ENCODE measurements around the gene HNRNPM. TPM values are rescaled to one million over a fixed set of nuclear protein-coding genes. Genes with fewer than 3 reads are reported as not detected.
A peak's percentile ranks its signal among the peaks of the same experiment; 100 is the strongest.

HNRNPM gene
- total RNA-seq, 5 donors from 2014 or later (not counting 1 experiment from before 2014, with no cell fraction given) = 200 to 272 (median 213) TPM

- Histone ChIP-seq H3K4me1 (ENCODE audit: control insufficient read depth in 1 of 2, extremely low read depth in 1 of 2, insufficient read depth in 2 of 2, low read length in 2 of 2) (peaks cover 22 to 60% of the 10 kb centered on the region in 2 experiments), H3K27me3 (replicated peaks in 1 of 2; ENCODE audit: control insufficient read depth in 2 of 2, extremely low read depth in 1 of 2, insufficient read depth in 2 of 2, low read length in 1 of 2) (no peaks in the 10 kb centered on the region), H3K4me3 (ENCODE audit: control insufficient read depth in 1 of 2, extremely low read depth in 1 of 2, low read length in 1 of 2) (no peak overlapping the region), H3K27ac (ENCODE audit: low read length) (no peak overlapping the region), H3K9me3 (no peaks in the 10 kb centered on the region), H3K36me3 (ENCODE audit: control insufficient read depth in 2 of 2, extremely low read depth in 1 of 2, insufficient read depth in 1 of 2, low read length in 1 of 2) (peaks cover 0 to 41% of the 10 kb centered on the region in 2 donors)
- peaks cover 83 to 95% (median 93%) of the 10 kb centered on the region in 3 donors for H3K4me1 Mint-ChIP-seq
- WGBS (ENCODE audit: insufficient coverage) = no CpG with 5 or more reads among the region's 1 CpG
- no peak overlapping the region for H3K27ac Mint-ChIP-seq
- peaks cover 26% of the 10 kb centered on the region for H3K36me3 Mint-ChIP-seq
- DNase-seq = no peak
- ATAC-seq (replicated peaks in 1 of 4) = no peak
- no peaks in the 10 kb centered on the region for H3K9me3 Mint-ChIP-seq
- peak overlapping the region in 1 of 3 donors; percentile 51 for H3K4me3 Mint-ChIP-seq
- ChIA-PET POLR2A (interaction anchor here (0.6 to 0.7 kb wide), 2 partner anchors 11 to 22 kb away, joined by 7 to 12 read pairs; no protein-coding TSS in a partner anchor), CTCF (no interaction called here)
- no peaks in the 10 kb centered on the region for H3K27me3 Mint-ChIP-seq
These were observed 9.4 kb downstream of the HNRNPM start for GRCh38 chr19:8454218-8454617.

GRCh38 chr19:8455018-8455417 lies 10.2 kb downstream of the HNRNPM start:
- Histone ChIP-seq H3K27me3 (replicated peaks in 1 of 2; ENCODE audit: control insufficient read depth in 2 of 2, extremely low read depth in 1 of 2, insufficient read depth in 2 of 2, low read length in 1 of 2) (no peaks in the 10 kb centered on the region), H3K4me3 (ENCODE audit: control insufficient read depth in 1 of 2, extremely low read depth in 1 of 2, low read length in 1 of 2) (no peak overlapping the region), H3K9me3 (no peaks in the 10 kb centered on the region), H3K4me1 (ENCODE audit: control insufficient read depth in 1 of 2, extremely low read depth in 1 of 2, insufficient read depth in 2 of 2, low read length in 2 of 2) (peaks cover 17 to 54% of the 10 kb centered on the region in 2 experiments), H3K27ac (ENCODE audit: low read length) (no peak overlapping the region), H3K36me3 (ENCODE audit: control insufficient read depth in 2 of 2, extremely low read depth in 1 of 2, insufficient read depth in 1 of 2, low read length in 1 of 2) (peaks cover 0 to 47% of the 10 kb centered on the region in 2 donors)
- POLR2A ChIA-PET = interaction anchor here (0.6 to 0.7 kb wide), 2 partner anchors 10 to 21 kb away, joined by 7 to 12 read pairs; no protein-coding TSS in a partner anchor
- Mint-ChIP-seq H3K4me1 (peaks cover 84 to 98% (median 94%) of the 10 kb centered on the region in 3 donors), H3K4me3 (peak overlapping the region in 1 of 3 donors; percentile 51), H3K27me3 (no peaks in the 10 kb centered on the region), H3K36me3 (peaks cover 30% of the 10 kb centered on the region), H3K9me3 (no peaks in the 10 kb centered on the region), H3K27ac (no peak overlapping the region)
- no CpG with 5 or more reads among the region's 5 CpGs for WGBS (ENCODE audit: insufficient coverage)
- DNase-seq = no peak
- CTCF ChIA-PET = interaction anchor here in 1 of 2 donors (0.5 kb wide), 1 partner anchor 101 kb away, joined by 3 read pairs; no protein-coding TSS in a partner anchor
- ATAC-seq (replicated peaks in 1 of 4) = no peak

GRCh38 chr19:8456064-8456463 lies 11.3 kb downstream of the HNRNPM start:
- H3K27ac Mint-ChIP-seq = no peak overlapping the region

GRCh38 chr19:8457209-8457608 lies 12.4 kb downstream of the HNRNPM start:
- peaks cover 84 to 97% (median 97%) of the 10 kb centered on the region in 3 donors for H3K4me1 Mint-ChIP-seq
- Histone ChIP-seq H3K4me1 (ENCODE audit: control insufficient read depth in 1 of 2, extremely low read depth in 1 of 2, insufficient read depth in 2 of 2, low read length in 2 of 2) (peaks cover 8 to 39% of the 10 kb centered on the region in 2 experiments), H3K4me3 (ENCODE audit: control insufficient read depth in 1 of 2, extremely low read depth in 1 of 2, low read length in 1 of 2) (no peak overlapping the region), H3K9me3 (no peaks in the 10 kb centered on the region), H3K36me3 (ENCODE audit: control insufficient read depth in 2 of 2, extremely low read depth in 1 of 2, insufficient read depth in 1 of 2, low read length in 1 of 2) (peaks cover 2 to 53% of the 10 kb centered on the region in 2 donors), H3K27me3 (replicated peaks in 1 of 2; ENCODE audit: control insufficient read depth in 2 of 2, extremely low read depth in 1 of 2, insufficient read depth in 2 of 2, low read length in 1 of 2) (no peaks in the 10 kb centered on the region), H3K27ac (ENCODE audit: low read length) (no peak overlapping the region)
- 80% methylated on average over 1 of the region's 3 CpGs for WGBS (ENCODE audit: insufficient coverage)
- POLR2A ChIA-PET = interaction anchor here in 1 of 2 donors (0.6 kb wide), 1 partner anchor 36 kb away, joined by 3 read pairs; no protein-coding TSS in a partner anchor
- DNase-seq (no peak), ATAC-seq (replicated peaks in 1 of 4) (no peak)
- CTCF ChIA-PET = interaction anchor here in 1 of 2 donors (0.8 to 1.0 kb wide), 2 partner anchors 30 to 44 kb away, joined by 3 read pairs; partner anchors contain the start of gene MARCHF2
- H3K4me3 Mint-ChIP-seq = no peak overlapping the region
- no peak overlapping the region for H3K27ac Mint-ChIP-seq
- H3K27me3 Mint-ChIP-seq = no peaks in the 10 kb centered on the region
- peaks cover 30% of the 10 kb centered on the region for H3K36me3 Mint-ChIP-seq
- H3K9me3 Mint-ChIP-seq = no peaks in the 10 kb centered on the region

More at GRCh38 chr19:8456064-8456463, 11.3 kb downstream of the HNRNPM start:
- Histone ChIP-seq H3K4me1 (ENCODE audit: control insufficient read depth in 1 of 2, extremely low read depth in 1 of 2, insufficient read depth in 2 of 2, low read length in 2 of 2) (peaks cover 15 to 45% of the 10 kb centered on the region in 2 experiments), H3K27ac (ENCODE audit: low read length) (no peak overlapping the region), H3K27me3 (replicated peaks in 1 of 2; ENCODE audit: control insufficient read depth in 2 of 2, extremely low read depth in 1 of 2, insufficient read depth in 2 of 2, low read length in 1 of 2) (no peaks in the 10 kb centered on the region), H3K36me3 (ENCODE audit: control insufficient read depth in 2 of 2, extremely low read depth in 1 of 2, insufficient read depth in 1 of 2, low read length in 1 of 2) (peaks cover 0 to 49% of the 10 kb centered on the region in 2 donors), H3K9me3 (no peaks in the 10 kb centered on the region), H3K4me3 (ENCODE audit: control insufficient read depth in 1 of 2, extremely low read depth in 1 of 2, low read length in 1 of 2) (no peak overlapping the region)
- ChIA-PET CTCF (interaction anchor here (0.5 to 1.3 kb wide), 2 partner anchors 12 to 104 kb away, joined by 3 to 7 read pairs; partner anchors contain the start of gene HNRNPM (in 1 of the 2)), POLR2A (interaction anchor here (0.6 to 1.1 kb wide), 5 partner anchors 9 to 1825 kb away, joined by 3 to 6 read pairs (median 4); no protein-coding TSS in a partner anchor)
- Mint-ChIP-seq H3K27me3 (no peaks in the 10 kb centered on the region), H3K36me3 (peaks cover 33% of the 10 kb centered on the region), H3K9me3 (no peaks in the 10 kb centered on the region), H3K4me3 (no peak overlapping the region), H3K4me1 (peaks cover 88 to 99% (median 97%) of the 10 kb centered on the region in 3 donors)
- 89% methylated on average over 5 of the region's 7 CpGs for WGBS (ENCODE audit: insufficient coverage)
- ATAC-seq (replicated peaks in 1 of 4) (peak in 1 of 4 experiments; percentile 29), DNase-seq (no peak)

- H3K4me3 Mint-ChIP-seq = no peak overlapping the region
- DNase-seq = no peak
- H3K36me3 ChIP-seq (ENCODE audit: control insufficient read depth in 2 of 2, extremely low read depth in 1 of 2, insufficient read depth in 1 of 2, low read length in 1 of 2) = peaks cover 2 to 53% of the 10 kb centered on the region in 2 donors
These were observed 13.1 kb downstream of the HNRNPM start for GRCh38 chr19:8457827-8458226.

GRCh38 chr19:8458380-8458779 lies 13.6 kb downstream of the HNRNPM start:
- CTCF ChIA-PET = no interaction called here
- POLR2A ChIA-PET = no interaction called here
- Histone ChIP-seq H3K9me3 (no peaks in the 10 kb centered on the region), H3K4me3 (ENCODE audit: control insufficient read depth in 1 of 2, extremely low read depth in 1 of 2, low read length in 1 of 2) (no peak overlapping the region), H3K36me3 (ENCODE audit: control insufficient read depth in 2 of 2, extremely low read depth in 1 of 2, insufficient read depth in 1 of 2, low read length in 1 of 2) (peaks cover 6 to 55% of the 10 kb centered on the region in 2 donors), H3K27ac (ENCODE audit: low read length) (no peak overlapping the region), H3K4me1 (ENCODE audit: control insufficient read depth in 1 of 2, extremely low read depth in 1 of 2, insufficient read depth in 2 of 2, low read length in 2 of 2) (peaks cover 2 to 28% of the 10 kb centered on the region in 2 experiments), H3K27me3 (replicated peaks in 1 of 2; ENCODE audit: control insufficient read depth in 2 of 2, extremely low read depth in 1 of 2, insufficient read depth in 2 of 2, low read length in 1 of 2) (no peaks in the 10 kb centered on the region)
- H3K4me1 Mint-ChIP-seq = peaks cover 83 to 95% (median 91%) of the 10 kb centered on the region in 3 donors
- H3K9me3 Mint-ChIP-seq = no peaks in the 10 kb centered on the region
- no peak overlapping the region for H3K4me3 Mint-ChIP-seq
- H3K27ac Mint-ChIP-seq = peak overlapping the region in 1 of 2 donors; percentile 17
- no peaks in the 10 kb centered on the region for H3K27me3 Mint-ChIP-seq
- no peak for DNase-seq
- no peak for ATAC-seq (replicated peaks in 1 of 4)
- WGBS (ENCODE audit: insufficient coverage) = 81% methylated on average over 3 of the region's 5 CpGs
- peaks cover 36% of the 10 kb centered on the region for H3K36me3 Mint-ChIP-seq

More at GRCh38 chr19:8457827-8458226, 13.1 kb downstream of the HNRNPM start:
- no peak overlapping the region for H3K4me3 ChIP-seq (ENCODE audit: control insufficient read depth in 1 of 2, extremely low read depth in 1 of 2, low read length in 1 of 2)
- no peak for ATAC-seq (replicated peaks in 1 of 4)
- POLR2A ChIA-PET = no interaction called here
- no peak overlapping the region for H3K27ac Mint-ChIP-seq
- no peaks in the 10 kb centered on the region for H3K9me3 ChIP-seq
- H3K27ac ChIP-seq (ENCODE audit: low read length) = no peak overlapping the region
- H3K9me3 Mint-ChIP-seq = no peaks in the 10 kb centered on the region
- peaks cover 32% of the 10 kb centered on the region for H3K36me3 Mint-ChIP-seq
- WGBS (ENCODE audit: insufficient coverage) = no CpG with 5 or more reads among the region's 1 CpG
- peaks cover 86 to 97% (median 95%) of the 10 kb centered on the region in 3 donors for H3K4me1 Mint-ChIP-seq
- H3K4me1 ChIP-seq (ENCODE audit: control insufficient read depth in 1 of 2, extremely low read depth in 1 of 2, insufficient read depth in 2 of 2, low read length in 2 of 2) = peaks cover 2 to 33% of the 10 kb centered on the region in 2 experiments
- CTCF ChIA-PET = interaction anchor here (0.5 to 0.8 kb wide), 2 partner anchors 45 to 158 kb away, joined by 3 to 5 read pairs; partner anchors contain the start of gene MARCHF2 (in 1 of the 2)
- no peaks in the 10 kb centered on the region for H3K27me3 Mint-ChIP-seq
- no peaks in the 10 kb centered on the region for H3K27me3 ChIP-seq (replicated peaks in 1 of 2; ENCODE audit: control insufficient read depth in 2 of 2, extremely low read depth in 1 of 2, insufficient read depth in 2 of 2, low read length in 1 of 2)
